Liver (tissue), 9 donors: Measurements from ENCODE around the gene PRM2. TPM values are rescaled to one million over a fixed set of nuclear protein-coding genes. Genes with fewer than 3 reads are reported as not detected.

ENCODE experiments used
- DNase-seq: peaks from one replicate; pipeline ENCODE4 v3.0.0-alpha.2; 2017; ENCODE audit warnings: low spot score
- H3K27ac ChIP-seq, 2 donors: one replicate each; pipeline ENCODE4 v1.7.0; 2013; ENCODE audit warnings: inconsistent platforms in 2 of 2, low read length in 2 of 2, control low read depth in 1 of 2, low read depth in 1 of 2, mild to moderate bottlenecking in 1 of 2
- H3K27me3 ChIP-seq, 4 donors: one replicate each; pipeline versions ENCODE4 v1.6.1 to v1.7.0; 2013; ENCODE audit warnings: low read length in 3 of 4, inconsistent platforms in 1 of 4, mild to moderate bottlenecking in 1 of 4, moderate library complexity in 1 of 4; ENCODE audit not compliant: control insufficient read depth in 4 of 4, insufficient read depth in 4 of 4
- H3K36me3 ChIP-seq, 4 donors: one replicate each; pipeline versions ENCODE4 v1.6.1 to v1.7.0; 2013; ENCODE audit warnings: low read length in 3 of 4, mild to moderate bottlenecking in 3 of 4, low read depth in 1 of 4, moderate library complexity in 1 of 4; ENCODE audit not compliant: control insufficient read depth in 4 of 4, insufficient read depth in 3 of 4
- H3K4me1 ChIP-seq, 4 donors: one replicate each; pipeline versions ENCODE4 v1.6.1 to v1.7.0; 2013; ENCODE audit warnings: low read length in 3 of 4, mild to moderate bottlenecking in 3 of 4, moderate library complexity in 1 of 4; ENCODE audit not compliant: control insufficient read depth in 4 of 4, insufficient read depth in 4 of 4
- H3K4me3 ChIP-seq, 3 donors: one replicate each; pipeline versions ENCODE4 v1.6.1 to v1.7.0; 2013; ENCODE audit warnings: low read length in 3 of 3, control low read depth in 1 of 3, low read depth in 1 of 3, mild to moderate bottlenecking in 1 of 3
- H3K9ac ChIP-seq, 2 donors: one replicate each; pipeline ENCODE4 v1.7.0; 2013; ENCODE audit warnings: low read length in 2 of 2, mild to moderate bottlenecking in 2 of 2, moderate library complexity in 2 of 2, control low read depth in 1 of 2, low read depth in 1 of 2
- H3K9me3 ChIP-seq, 4 donors: one replicate each; pipeline versions ENCODE4 v1.6.1 to v1.7.0; 2013; ENCODE audit warnings: low read length in 3 of 4; ENCODE audit not compliant: control insufficient read depth in 4 of 4
- ATF3 ChIP-seq: IDR thresholded peaks from 2 replicates; pipeline ENCODE4 v1.6.1; 2016; ENCODE audit warnings: antibody characterized with exemption
- EGR1 ChIP-seq, 2 donors: IDR thresholded peaks; 2 replicates each; pipeline ENCODE4 v1.6.1; 2016 to 2018; ENCODE audit warnings: antibody characterized with exemption in 2 of 2, low read depth in 2 of 2
- FOXA1 ChIP-seq: IDR thresholded peaks from 2 replicates; pipeline ENCODE4 v1.6.1; 2016; ENCODE audit warnings: antibody characterized with exemption
- FOXA2 ChIP-seq: IDR thresholded peaks from 2 replicates; pipeline ENCODE4 v1.6.1; 2016; ENCODE audit warnings: antibody characterized with exemption
- GABPA ChIP-seq, 2 donors: IDR thresholded peaks in 1 of 2; conservative IDR thresholded peaks in 1 of 2; 2 replicates each; pipeline ENCODE4 v1.6.1; 2016; ENCODE audit warnings: antibody characterized with exemption in 2 of 2, mild to moderate bottlenecking in 1 of 2, moderate library complexity in 1 of 2
- HNF4A ChIP-seq, 2 donors: conservative IDR thresholded peaks; 2 replicates each; pipeline ENCODE4 v1.6.1; 2016; ENCODE audit warnings: antibody characterized with exemption in 2 of 2, mild to moderate bottlenecking in 2 of 2
- HNF4G ChIP-seq: IDR thresholded peaks from 2 replicates; pipeline ENCODE4 v1.6.1; 2016; ENCODE audit warnings: antibody characterized with exemption
- JUND ChIP-seq, 2 donors: IDR thresholded peaks; 2 replicates each; pipeline ENCODE4 v1.6.1; 2016; ENCODE audit warnings: antibody characterized with exemption in 2 of 2
- NR2F2 ChIP-seq: IDR thresholded peaks from 2 replicates; pipeline ENCODE4 v1.6.1; 2016; ENCODE audit warnings: antibody characterized with exemption
- RAD21 ChIP-seq, 2 donors: IDR thresholded peaks; 2 replicates each; pipeline ENCODE4 v1.6.1; 2016; ENCODE audit warnings: antibody characterized with exemption in 2 of 2, mild to moderate bottlenecking in 2 of 2
- REST ChIP-seq: IDR thresholded peaks from 2 replicates; pipeline ENCODE4 v1.6.1; 2016; ENCODE audit warnings: antibody characterized with exemption, mild to moderate bottlenecking
- RXRA ChIP-seq, 2 donors: IDR thresholded peaks; 2 replicates each; pipeline ENCODE4 v1.6.1; 2017 to 2018; ENCODE audit warnings: antibody characterized with exemption in 2 of 2, mild to moderate bottlenecking in 1 of 2
- SP1 ChIP-seq: IDR thresholded peaks from 2 replicates; pipeline ENCODE4 v1.6.1; 2018; ENCODE audit warnings: antibody characterized with exemption, mild to moderate bottlenecking
- TAF1 ChIP-seq: conservative IDR thresholded peaks from 2 replicates; pipeline ENCODE4 v1.6.1; 2016; ENCODE audit warnings: antibody characterized with exemption, mild to moderate bottlenecking
- YY1 ChIP-seq: IDR thresholded peaks from 2 replicates; pipeline ENCODE4 v1.6.1; 2016; ENCODE audit warnings: antibody characterized with exemption, mild to moderate bottlenecking
- WGBS: extraction: QIAGEN DNeasy Blood & Tissue Kit; methylation state at CpG from one replicate; pipeline ENCODE4 v1.1.7; 2013; 5-methylcytosine and 5-hydroxymethylcytosine counted together
- polyA plus RNA-seq, 2 donors: library from polyadenylated mRNA; stranded (reverse) in 1 of 2; unstranded in 1 of 2; fragments of 200-250 nt in 1 of 2; fragments of >200 nt in 1 of 2; fragmentation: Nextera tagmentation in 1 of 2; extraction: Ambion mirVana in 1 of 2; gene quantifications; one replicate each; pipeline versions ENCODE4 v1.2.1 to v1.2.3, GENCODE V29; 2013 to 2015
- total RNA-seq, 2 donors: library from RNA; depleted of rRNA; stranded (reverse); fragments of >200 nt; gene quantifications; one replicate each; pipeline ENCODE4 v1.2.3, GENCODE V29; 2014
- TF ChIP-seq, protein P1 (sequence below): fragments of 150-350 bp; IDR thresholded peaks from 2 replicates; pipeline ENCODE4 v1.5.1; 2017; ENCODE audit warnings: improper control_type of control experiment, low read depth, low read length; ENCODE audit not compliant: missing input control
- TF ChIP-seq, protein P2 (sequence below): IDR thresholded peaks from 2 replicates; pipeline ENCODE4 v1.6.1; 2016; ENCODE audit warnings: antibody characterized with exemption
- TF ChIP-seq, protein P3 (sequence below): IDR thresholded peaks from 2 replicates; pipeline ENCODE4 v1.6.1; 2016; ENCODE audit warnings: antibody characterized with exemption
- donor health status: healthy.
- donor health status: healthy.
- donor health status: healthy.
- donor health status: healthy.
- donor health status: healthy.

The PRM2 gene
- total and polyA plus RNA-seq, 4 donors: not detected

- Histone ChIP-seq H3K36me3 (no peaks in the 10 kb centered on the region), H3K4me3 (no peak overlapping the region), H3K27ac (no peak overlapping the region), H3K9ac (no peak overlapping the region), H3K4me1 (no peaks in the 10 kb centered on the region), H3K27me3 (no peaks in the 10 kb centered on the region), H3K9me3 (no peaks in the 10 kb centered on the region)
- DNase-seq: no peak
- 81% methylated on average over 10 of the region's 10 CpGs for WGBS
- TF ChIP-seq RAD21 (IDR thresholded peaks at IDR 0.05) (no peak), SP1 (no peak), HNF4G (no peak), GABPA (IDR thresholded peaks at IDR 0.05 in 1 of 2, conservative IDR thresholded peaks at IDR 0.05 in 1 of 2) (no peak)
Observed at GRCh38 chr16:11320170-11320569, 43.9 kb upstream of the PRM2 start.

DNA sequence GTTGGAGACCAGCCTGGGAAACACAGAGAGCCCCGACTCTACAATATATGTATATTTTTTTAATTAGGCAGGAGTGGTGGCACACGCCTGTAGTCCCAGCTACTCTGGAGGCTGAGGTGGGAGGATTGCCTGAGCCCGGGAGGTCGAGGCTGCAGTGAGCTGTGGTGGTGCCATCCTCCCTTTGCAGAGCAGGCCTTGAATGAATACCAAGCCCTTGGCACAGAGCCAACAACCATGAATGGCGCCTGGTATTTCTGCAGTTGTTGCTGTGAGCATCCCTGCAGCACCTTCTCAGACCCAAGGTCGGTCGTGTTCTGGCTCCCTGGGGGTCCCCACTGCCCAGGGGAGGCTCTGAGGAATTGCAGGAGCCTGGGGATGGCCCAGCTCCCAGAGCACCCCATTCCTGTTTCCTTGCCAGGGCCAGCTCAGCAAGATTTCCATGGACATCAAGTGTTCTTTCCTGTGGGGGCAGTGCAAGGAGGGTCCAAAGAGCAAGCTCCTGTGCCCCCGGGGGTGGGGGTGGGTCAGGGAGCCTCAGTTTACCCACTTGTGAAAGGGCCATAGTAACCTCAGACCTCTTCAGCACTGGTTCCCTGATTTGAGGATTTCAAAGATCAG lies 43.4 kb upstream of the PRM2 start:
- H3K9ac ChIP-seq: no peak overlapping the region
- no peak overlapping the region for H3K4me3 ChIP-seq
- H3K27ac ChIP-seq: no peak overlapping the region
- no peaks in the 10 kb centered on the region for H3K4me1 ChIP-seq
- WGBS: 60% methylated on average over 8 of the region's 8 CpGs
- H3K36me3 ChIP-seq: no peaks in the 10 kb centered on the region
- no peaks in the 10 kb centered on the region for H3K9me3 ChIP-seq
- no peak for TF ChIP-seq RAD21 (IDR thresholded peaks at IDR 0.05)
- TF ChIP-seq, protein P1, sequence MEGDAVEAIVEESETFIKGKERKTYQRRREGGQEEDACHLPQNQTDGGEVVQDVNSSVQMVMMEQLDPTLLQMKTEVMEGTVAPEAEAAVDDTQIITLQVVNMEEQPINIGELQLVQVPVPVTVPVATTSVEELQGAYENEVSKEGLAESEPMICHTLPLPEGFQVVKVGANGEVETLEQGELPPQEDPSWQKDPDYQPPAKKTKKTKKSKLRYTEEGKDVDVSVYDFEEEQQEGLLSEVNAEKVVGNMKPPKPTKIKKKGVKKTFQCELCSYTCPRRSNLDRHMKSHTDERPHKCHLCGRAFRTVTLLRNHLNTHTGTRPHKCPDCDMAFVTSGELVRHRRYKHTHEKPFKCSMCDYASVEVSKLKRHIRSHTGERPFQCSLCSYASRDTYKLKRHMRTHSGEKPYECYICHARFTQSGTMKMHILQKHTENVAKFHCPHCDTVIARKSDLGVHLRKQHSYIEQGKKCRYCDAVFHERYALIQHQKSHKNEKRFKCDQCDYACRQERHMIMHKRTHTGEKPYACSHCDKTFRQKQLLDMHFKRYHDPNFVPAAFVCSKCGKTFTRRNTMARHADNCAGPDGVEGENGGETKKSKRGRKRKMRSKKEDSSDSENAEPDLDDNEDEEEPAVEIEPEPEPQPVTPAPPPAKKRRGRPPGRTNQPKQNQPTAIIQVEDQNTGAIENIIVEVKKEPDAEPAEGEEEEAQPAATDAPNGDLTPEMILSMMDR: no peak
- TF ChIP-seq RXRA (IDR thresholded peaks at IDR 0.05): no peak
- TF ChIP-seq EGR1 (IDR thresholded peaks at IDR 0.05; ENCODE audit: low read depth in 2 of 2): no peak
- TF ChIP-seq YY1: no peak
- TF ChIP-seq FOXA1: no peak
- no peak for TF ChIP-seq HNF4G
- TF ChIP-seq FOXA2: no peak
- TF ChIP-seq, protein P2, sequence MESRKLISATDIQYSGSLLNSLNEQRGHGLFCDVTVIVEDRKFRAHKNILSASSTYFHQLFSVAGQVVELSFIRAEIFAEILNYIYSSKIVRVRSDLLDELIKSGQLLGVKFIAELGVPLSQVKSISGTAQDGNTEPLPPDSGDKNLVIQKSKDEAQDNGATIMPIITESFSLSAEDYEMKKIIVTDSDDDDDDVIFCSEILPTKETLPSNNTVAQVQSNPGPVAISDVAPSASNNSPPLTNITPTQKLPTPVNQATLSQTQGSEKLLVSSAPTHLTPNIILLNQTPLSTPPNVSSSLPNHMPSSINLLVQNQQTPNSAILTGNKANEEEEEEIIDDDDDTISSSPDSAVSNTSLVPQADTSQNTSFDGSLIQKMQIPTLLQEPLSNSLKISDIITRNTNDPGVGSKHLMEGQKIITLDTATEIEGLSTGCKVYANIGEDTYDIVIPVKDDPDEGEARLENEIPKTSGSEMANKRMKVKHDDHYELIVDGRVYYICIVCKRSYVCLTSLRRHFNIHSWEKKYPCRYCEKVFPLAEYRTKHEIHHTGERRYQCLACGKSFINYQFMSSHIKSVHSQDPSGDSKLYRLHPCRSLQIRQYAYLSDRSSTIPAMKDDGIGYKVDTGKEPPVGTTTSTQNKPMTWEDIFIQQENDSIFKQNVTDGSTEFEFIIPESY: no peak
- TF ChIP-seq, protein P3, sequence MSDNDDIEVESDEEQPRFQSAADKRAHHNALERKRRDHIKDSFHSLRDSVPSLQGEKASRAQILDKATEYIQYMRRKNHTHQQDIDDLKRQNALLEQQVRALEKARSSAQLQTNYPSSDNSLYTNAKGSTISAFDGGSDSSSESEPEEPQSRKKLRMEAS: no peak
- no peak for TF ChIP-seq GABPA (IDR thresholded peaks at IDR 0.05 in 1 of 2, conservative IDR thresholded peaks at IDR 0.05 in 1 of 2)
- TF ChIP-seq REST: no peak
- TF ChIP-seq JUND (IDR thresholded peaks at IDR 0.05): no peak
- TF ChIP-seq ATF3: no peak
- no peak for TF ChIP-seq HNF4A (conservative IDR thresholded peaks at IDR 0.05)
- TF ChIP-seq TAF1: no peak
- TF ChIP-seq SP1: no peak
- TF ChIP-seq NR2F2: no peak
- H3K27me3 ChIP-seq: no peaks in the 10 kb centered on the region
- DNase-seq: no peak
